ENCODE data around the gene TDRD3.

DNA sequence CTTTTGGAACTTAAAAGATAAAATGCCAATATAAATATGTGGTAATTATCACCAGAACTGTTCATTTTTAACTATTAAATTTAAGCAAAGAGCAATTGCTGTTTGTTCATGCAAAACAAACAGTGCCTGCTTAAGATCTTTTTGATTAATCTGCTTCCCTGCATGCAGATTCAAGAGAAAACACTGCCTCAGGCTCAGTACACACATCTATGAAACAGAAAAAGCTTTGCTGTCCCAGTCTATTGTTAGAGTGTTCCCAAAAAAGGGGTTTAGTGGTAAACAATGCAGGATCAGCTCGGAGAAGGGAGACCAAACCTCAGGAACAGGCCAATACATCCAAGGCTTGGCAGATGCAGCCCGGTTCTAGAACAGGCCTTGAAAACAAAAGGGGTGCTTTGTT lies 49.3 kb upstream of the TDRD3 start:
- TF ChIP-seq, protein P1, sequence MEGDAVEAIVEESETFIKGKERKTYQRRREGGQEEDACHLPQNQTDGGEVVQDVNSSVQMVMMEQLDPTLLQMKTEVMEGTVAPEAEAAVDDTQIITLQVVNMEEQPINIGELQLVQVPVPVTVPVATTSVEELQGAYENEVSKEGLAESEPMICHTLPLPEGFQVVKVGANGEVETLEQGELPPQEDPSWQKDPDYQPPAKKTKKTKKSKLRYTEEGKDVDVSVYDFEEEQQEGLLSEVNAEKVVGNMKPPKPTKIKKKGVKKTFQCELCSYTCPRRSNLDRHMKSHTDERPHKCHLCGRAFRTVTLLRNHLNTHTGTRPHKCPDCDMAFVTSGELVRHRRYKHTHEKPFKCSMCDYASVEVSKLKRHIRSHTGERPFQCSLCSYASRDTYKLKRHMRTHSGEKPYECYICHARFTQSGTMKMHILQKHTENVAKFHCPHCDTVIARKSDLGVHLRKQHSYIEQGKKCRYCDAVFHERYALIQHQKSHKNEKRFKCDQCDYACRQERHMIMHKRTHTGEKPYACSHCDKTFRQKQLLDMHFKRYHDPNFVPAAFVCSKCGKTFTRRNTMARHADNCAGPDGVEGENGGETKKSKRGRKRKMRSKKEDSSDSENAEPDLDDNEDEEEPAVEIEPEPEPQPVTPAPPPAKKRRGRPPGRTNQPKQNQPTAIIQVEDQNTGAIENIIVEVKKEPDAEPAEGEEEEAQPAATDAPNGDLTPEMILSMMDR (IDR thresholded peaks at IDR 0.05; ENCODE audit: insufficient read depth, low read depth, low read length), result no peak
- TF ChIP-seq EZH2 (IDR thresholded peaks at IDR 0.05; ENCODE audit: insufficient read depth, low read length), result no peak
